AG04449 (cell line): ENCODE measurements around the gene HAND2.
A peak's percentile ranks its signal among the peaks of the same experiment; 100 is the strongest.

ENCODE experiments used
- CTCF ChIA-PET: fragments of 350-600 bp; formaldehyde crosslinking; extraction: SDS; loops from one replicate; lab custom pipeline; 2021; ENCODE audit warnings: antibody characterized with exemption; lab: Yijun Ruan, JAX
- POLR2A ChIA-PET: fragments of 400-600, 350-600 bp; formaldehyde crosslinking; extraction: SDS; loops from one replicate; lab custom pipeline; 2020; ENCODE audit warnings: antibody characterized with exemption, inconsistent platforms; lab: Yijun Ruan, JAX
- DNase-seq: peaks from one replicate; pipeline ENCODE4 v3.0.0-alpha.2; 2010; ENCODE audit warnings: low read depth, low spot score
- H3K4me3 ChIP-seq: 2 replicates; pipeline ENCODE4 v1.5.1; 2011; ENCODE audit warnings: low read depth, mild to moderate bottlenecking, control low read depth, low read length
- CTCF ChIP-seq: IDR thresholded peaks from one replicate; pipeline ENCODE4 v1.5.1; 2011; ENCODE audit warnings: mild to moderate bottlenecking, moderate library complexity, low read length, control low read depth, inconsistent platforms; ENCODE audit not compliant: insufficient read depth; ENCODE audit errors: missing control alignments

Gene HAND2

GRCh38 chr4:173535165-173535902 is 5.3 kb upstream of the HAND2 start:
- no peak for DNase-seq
- ChIA-PET CTCF (no interaction called here), POLR2A (no interaction called here)
- H3K4me3 ChIP-seq, result no peak overlapping the region
- TF ChIP-seq CTCF, result no peak

GRCh38 chr4:173534434-173534833 is 4.4 kb upstream of the HAND2 start:
- no peak for DNase-seq
- CTCF ChIA-PET, result interaction anchor here (1.6 kb wide), 1 partner anchor 122 kb away, joined by 3 read pairs; no protein-coding TSS in a partner anchor
- TF ChIP-seq CTCF, result no peak
- POLR2A ChIA-PET, result no interaction called here
- no peak overlapping the region for H3K4me3 ChIP-seq

GRCh38 chr4:173532725-173533511 is 2.9 kb upstream of the HAND2 start:
- CTCF ChIA-PET, result interaction anchor here (1.6 kb wide), 1 partner anchor 120 kb away, joined by 3 read pairs; no protein-coding TSS in a partner anchor
- no peak for TF ChIP-seq CTCF
- no peak for DNase-seq
- POLR2A ChIA-PET, result no interaction called here
- no peak overlapping the region for H3K4me3 ChIP-seq

- TF ChIP-seq CTCF, result no peak
- CTCF ChIA-PET, result interaction anchor here (1.2 to 2.4 kb wide), 3 partner anchors 25 to 459 kb away, joined by 4 to 8 read pairs (median 6); no protein-coding TSS in a partner anchor
- no peak overlapping the region; the same call in 1 of the 2 replicates for H3K4me3 ChIP-seq
- no peak for DNase-seq
- POLR2A ChIA-PET, result no interaction called here
Measured at GRCh38 chr4:173531086-173531965, 1.3 kb upstream of the HAND2 start.

GRCh38 chr4:173530326-173531085 is 477 bp upstream of the HAND2 start:
- no peak for TF ChIP-seq CTCF
- ChIA-PET CTCF (interaction anchor here (1.0 to 2.4 kb wide), 4 partner anchors 25 to 460 kb away, joined by 4 to 8 read pairs (median 5); no protein-coding TSS in a partner anchor), POLR2A (interaction anchor here (0.6 to 1.7 kb wide), 2 partner anchors 8 to 158 kb away, joined by 3 to 6 read pairs; no protein-coding TSS in a partner anchor)
- peak overlapping the region; percentile 69 for H3K4me3 ChIP-seq
- no peak for DNase-seq
